ENCODE results near the gene DNAI2.

Gene DNAI2

GRCh38 chr17:74245871-74246270 lies 28.2 kb upstream of the DNAI2 start:
- TF ChIP-seq, protein P1, sequence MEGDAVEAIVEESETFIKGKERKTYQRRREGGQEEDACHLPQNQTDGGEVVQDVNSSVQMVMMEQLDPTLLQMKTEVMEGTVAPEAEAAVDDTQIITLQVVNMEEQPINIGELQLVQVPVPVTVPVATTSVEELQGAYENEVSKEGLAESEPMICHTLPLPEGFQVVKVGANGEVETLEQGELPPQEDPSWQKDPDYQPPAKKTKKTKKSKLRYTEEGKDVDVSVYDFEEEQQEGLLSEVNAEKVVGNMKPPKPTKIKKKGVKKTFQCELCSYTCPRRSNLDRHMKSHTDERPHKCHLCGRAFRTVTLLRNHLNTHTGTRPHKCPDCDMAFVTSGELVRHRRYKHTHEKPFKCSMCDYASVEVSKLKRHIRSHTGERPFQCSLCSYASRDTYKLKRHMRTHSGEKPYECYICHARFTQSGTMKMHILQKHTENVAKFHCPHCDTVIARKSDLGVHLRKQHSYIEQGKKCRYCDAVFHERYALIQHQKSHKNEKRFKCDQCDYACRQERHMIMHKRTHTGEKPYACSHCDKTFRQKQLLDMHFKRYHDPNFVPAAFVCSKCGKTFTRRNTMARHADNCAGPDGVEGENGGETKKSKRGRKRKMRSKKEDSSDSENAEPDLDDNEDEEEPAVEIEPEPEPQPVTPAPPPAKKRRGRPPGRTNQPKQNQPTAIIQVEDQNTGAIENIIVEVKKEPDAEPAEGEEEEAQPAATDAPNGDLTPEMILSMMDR (IDR thresholded peaks at IDR 0.05; ENCODE audit: insufficient read depth, missing control alignments), result no peak
- FAIRE-seq (no peak), DNase-seq (ENCODE audit: insufficient read length, low spot score) (no peak)

DNA sequence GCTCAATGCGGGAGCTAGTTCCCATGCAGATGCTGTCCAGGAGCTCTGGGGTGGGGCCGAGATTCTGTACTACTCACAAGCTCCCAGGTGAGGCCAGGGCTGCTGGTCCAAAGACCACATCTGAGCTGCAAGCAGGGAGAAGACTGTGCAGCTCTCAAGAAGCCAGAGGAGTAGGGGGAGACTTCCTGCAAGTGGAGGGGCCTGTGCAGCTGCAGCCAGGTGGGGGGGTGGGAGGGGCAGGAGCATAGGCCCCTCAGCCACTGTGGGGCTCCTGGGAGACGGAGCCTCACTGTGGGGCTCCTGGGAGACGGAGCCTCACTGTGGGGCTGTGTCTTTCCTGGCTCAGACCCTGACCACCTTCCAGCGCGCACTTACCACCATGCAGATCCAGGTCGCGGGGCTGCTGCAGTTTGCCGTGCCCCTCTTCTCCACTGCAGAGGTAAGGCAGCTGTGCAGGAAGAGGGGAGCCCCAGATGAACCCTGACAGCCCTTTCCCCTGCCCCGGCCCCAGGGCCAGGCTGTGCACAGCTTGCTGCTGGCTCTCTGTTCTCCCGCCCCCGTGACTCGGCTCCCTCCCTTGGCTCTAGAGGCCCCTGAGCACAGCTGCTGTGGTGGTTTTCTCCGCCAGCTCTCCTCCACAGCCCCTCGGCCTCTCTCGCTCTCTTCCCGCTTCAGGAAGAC lies 24.3 kb upstream of the DNAI2 start:
- no peak for FAIRE-seq
- DNase-seq (ENCODE audit: insufficient read length, low spot score), result no peak
- TF ChIP-seq, protein P1 (IDR thresholded peaks at IDR 0.05; ENCODE audit: insufficient read depth, missing control alignments), result no peak

GRCh38 chr17:74250324-74250995 lies 23.6 kb upstream of the DNAI2 start:
- FAIRE-seq (no peak), DNase-seq (ENCODE audit: insufficient read length, low spot score) (no peak)
- TF ChIP-seq, protein P1 (IDR thresholded peaks at IDR 0.05; ENCODE audit: insufficient read depth, missing control alignments), result no peak

- no peak for DNase-seq (ENCODE audit: insufficient read length, low spot score)
- FAIRE-seq, result no peak
- TF ChIP-seq, protein P1 (IDR thresholded peaks at IDR 0.05; ENCODE audit: insufficient read depth, missing control alignments), result no peak
Observed at GRCh38 chr17:74251051-74251450, 23.0 kb upstream of the DNAI2 start.

DNA sequence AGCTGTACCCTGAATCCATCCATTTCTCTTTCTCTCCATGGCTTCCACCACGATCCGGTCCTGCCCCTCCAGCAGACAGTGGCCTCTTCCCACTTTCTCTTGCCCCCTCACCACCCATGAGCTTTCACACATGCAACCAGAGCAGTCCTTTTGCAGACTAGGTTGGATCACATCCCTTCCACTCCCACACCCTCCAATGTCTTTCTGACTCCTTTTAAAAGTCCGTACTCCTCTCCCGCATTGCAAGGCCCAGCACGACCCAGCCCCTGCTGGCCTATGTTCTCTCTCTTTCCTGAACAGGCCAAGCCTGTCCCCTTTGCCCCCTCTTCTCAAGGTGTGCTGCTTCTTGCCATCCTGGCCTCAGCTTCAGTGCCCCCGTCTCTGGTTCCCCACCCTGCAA lies 22.5 kb upstream of the DNAI2 start:
- FAIRE-seq (no peak), DNase-seq (ENCODE audit: insufficient read length, low spot score) (no peak)
- TF ChIP-seq, protein P1 (IDR thresholded peaks at IDR 0.05; ENCODE audit: insufficient read depth, missing control alignments), result no peak

GRCh38 chr17:74252211-74252610 lies 21.8 kb upstream of the DNAI2 start:
- FAIRE-seq, result no peak
- no peak for DNase-seq (ENCODE audit: insufficient read length, low spot score)
- TF ChIP-seq, protein P1 (IDR thresholded peaks at IDR 0.05; ENCODE audit: insufficient read depth, missing control alignments), result no peak

DNA sequence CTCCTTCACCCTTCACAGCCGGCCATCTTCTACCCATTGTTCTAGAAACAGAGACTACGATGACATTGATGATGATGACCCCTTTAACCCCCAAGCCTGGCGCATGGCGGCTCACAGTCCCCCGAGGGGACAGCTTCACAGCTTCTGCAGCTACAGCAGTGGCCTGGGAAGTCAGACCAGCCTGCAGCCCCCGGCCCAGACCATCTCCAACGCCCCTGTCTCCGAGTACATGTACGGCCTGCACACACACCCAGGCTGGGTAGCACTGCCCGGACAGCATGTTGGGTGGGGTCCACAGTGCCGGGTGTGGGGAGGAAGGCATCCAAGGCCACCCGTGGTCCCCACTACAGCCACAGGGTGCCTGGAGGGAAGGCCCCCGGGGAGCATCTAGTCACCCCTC lies 21.0 kb upstream of the DNAI2 start:
- FAIRE-seq (no peak), DNase-seq (ENCODE audit: insufficient read length, low spot score) (no peak)
- TF ChIP-seq, protein P1 (IDR thresholded peaks at IDR 0.05; ENCODE audit: insufficient read depth, missing control alignments), result no peak
